ENCODE data around the gene KCNQ1.
A peak's percentile ranks its signal among the peaks of the same experiment; 100 is the strongest.

Gene KCNQ1

DNA sequence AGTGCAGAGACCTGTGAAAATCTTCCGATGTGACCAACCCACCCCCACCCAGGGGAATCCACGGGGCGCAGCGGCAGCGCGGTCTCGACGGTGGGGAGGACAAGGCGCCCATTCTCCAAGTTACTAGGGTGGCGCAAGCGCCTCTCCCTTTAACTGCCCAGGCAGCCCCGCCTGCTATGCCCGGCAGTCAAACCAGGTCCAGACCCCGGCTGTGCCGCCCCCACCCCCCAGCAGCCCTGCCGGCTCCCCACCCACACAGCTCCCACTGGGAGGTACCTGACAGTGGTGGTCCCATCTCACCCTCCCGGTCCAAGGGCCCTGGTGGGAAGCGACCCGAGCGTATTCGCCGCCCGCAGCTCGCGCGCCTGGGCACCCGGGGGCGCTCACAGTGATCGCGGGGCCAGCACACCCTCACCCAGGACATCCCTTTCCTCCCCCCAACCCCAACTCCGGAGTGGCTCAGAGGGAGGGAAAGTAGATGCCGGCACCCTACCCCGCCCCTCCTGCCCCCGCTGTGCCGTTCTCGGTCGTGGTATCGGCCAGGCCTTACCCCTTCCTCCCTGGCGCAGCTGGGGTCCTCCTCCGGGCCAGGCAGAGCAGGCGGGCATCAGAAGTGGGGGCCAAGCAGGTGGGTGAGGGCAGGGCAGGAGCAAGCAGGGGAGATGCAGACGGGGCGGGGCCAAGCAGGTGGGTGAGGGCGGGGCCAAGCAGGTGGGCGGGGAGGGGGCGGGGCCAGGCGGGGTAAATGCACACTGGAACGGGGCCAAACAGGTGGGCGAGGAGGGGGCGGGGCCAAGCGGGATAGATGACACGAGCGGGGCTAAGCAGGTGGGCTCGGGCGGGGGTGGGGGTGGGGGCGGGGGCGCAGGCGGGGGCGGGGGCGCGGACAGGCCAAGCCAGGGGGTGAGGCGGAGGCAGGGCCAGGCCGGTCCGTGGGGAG is 657 bp upstream of the KCNQ1 start, which contains the start of gene TRPM5:
Gene TRPM5 (minus strand): TSS at position 634 of the 940 bp plus-strand sequence. CDS start 21,478 bp downstream, outside the sequence.
- Histone ChIP-seq H3K27ac (no peak within 1 kb of the TSS), H3K9me3 (ENCODE audit: severe bottlenecking) (peaks cover 8% of the 10 kb centered on the region), H3K36me3 (no peaks in the 10 kb centered on the region), H3K4me3 (ENCODE audit: low read depth, low read length) (peak within 1 kb of the TSS; percentile 26), H3K27me3 (ENCODE audit: insufficient read depth, low read depth, severe bottlenecking) (peaks cover 88% of the 10 kb centered on the region)
- DNase-seq, result peak; percentile 51
- TF ChIP-seq, protein P1, sequence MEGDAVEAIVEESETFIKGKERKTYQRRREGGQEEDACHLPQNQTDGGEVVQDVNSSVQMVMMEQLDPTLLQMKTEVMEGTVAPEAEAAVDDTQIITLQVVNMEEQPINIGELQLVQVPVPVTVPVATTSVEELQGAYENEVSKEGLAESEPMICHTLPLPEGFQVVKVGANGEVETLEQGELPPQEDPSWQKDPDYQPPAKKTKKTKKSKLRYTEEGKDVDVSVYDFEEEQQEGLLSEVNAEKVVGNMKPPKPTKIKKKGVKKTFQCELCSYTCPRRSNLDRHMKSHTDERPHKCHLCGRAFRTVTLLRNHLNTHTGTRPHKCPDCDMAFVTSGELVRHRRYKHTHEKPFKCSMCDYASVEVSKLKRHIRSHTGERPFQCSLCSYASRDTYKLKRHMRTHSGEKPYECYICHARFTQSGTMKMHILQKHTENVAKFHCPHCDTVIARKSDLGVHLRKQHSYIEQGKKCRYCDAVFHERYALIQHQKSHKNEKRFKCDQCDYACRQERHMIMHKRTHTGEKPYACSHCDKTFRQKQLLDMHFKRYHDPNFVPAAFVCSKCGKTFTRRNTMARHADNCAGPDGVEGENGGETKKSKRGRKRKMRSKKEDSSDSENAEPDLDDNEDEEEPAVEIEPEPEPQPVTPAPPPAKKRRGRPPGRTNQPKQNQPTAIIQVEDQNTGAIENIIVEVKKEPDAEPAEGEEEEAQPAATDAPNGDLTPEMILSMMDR (IDR thresholded peaks at IDR 0.05; ENCODE audit: low read depth, low read length), result no peak

DNA sequence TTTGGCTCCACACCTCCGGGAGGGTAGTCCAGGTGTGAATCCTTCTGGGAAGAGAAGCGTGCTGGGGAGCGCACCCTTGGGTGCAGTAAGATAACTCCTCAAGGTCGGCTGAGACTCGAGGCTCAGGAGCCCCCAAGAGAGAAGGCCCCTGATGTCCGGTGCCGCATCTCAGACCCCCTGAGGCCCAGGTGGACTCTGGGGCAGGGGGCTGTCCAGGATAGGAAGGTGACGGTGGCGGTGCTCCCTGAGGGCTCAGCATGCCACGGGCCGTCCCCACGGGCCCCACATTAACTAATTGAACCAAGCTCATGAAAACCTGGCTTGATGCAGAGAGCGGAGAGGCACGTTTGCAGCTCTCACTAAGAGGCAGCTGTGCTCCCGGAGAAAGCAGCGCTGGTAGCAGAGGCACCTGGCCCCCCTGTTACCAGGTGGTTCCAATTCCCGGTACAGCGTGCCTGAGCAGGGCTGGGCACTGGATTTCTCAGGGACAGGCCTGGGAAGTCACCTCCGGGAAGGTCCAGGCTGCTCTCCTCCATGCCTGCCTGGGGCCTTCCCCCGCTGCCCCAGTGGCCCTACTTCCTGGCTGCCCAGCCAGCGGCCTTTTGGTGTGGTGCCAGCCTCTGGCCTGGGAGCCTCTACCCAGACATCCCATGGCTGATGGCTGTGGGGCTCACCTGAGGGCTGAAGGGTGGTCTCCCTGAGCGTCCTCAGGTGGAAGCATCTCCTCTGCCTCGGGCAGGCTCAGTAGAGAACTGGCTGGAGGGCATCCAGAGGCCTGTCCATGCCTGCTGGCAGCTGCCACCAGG is 1.1 kb downstream of the KCNQ1 start:
- Histone ChIP-seq H3K27me3 (ENCODE audit: insufficient read depth, low read depth, severe bottlenecking) (peaks cover 89% of the 10 kb centered on the region), H3K4me3 (ENCODE audit: low read depth, low read length) (peak overlapping the region; percentile 26; the same call in 1 of the 2 replicates), H3K9me3 (ENCODE audit: severe bottlenecking) (peaks cover 4% of the 10 kb centered on the region), H3K36me3 (no peaks in the 10 kb centered on the region), H3K27ac (no peak overlapping the region)
- TF ChIP-seq, protein P1 (IDR thresholded peaks at IDR 0.05; ENCODE audit: low read depth, low read length), result no peak
- no peak for DNase-seq

DNA sequence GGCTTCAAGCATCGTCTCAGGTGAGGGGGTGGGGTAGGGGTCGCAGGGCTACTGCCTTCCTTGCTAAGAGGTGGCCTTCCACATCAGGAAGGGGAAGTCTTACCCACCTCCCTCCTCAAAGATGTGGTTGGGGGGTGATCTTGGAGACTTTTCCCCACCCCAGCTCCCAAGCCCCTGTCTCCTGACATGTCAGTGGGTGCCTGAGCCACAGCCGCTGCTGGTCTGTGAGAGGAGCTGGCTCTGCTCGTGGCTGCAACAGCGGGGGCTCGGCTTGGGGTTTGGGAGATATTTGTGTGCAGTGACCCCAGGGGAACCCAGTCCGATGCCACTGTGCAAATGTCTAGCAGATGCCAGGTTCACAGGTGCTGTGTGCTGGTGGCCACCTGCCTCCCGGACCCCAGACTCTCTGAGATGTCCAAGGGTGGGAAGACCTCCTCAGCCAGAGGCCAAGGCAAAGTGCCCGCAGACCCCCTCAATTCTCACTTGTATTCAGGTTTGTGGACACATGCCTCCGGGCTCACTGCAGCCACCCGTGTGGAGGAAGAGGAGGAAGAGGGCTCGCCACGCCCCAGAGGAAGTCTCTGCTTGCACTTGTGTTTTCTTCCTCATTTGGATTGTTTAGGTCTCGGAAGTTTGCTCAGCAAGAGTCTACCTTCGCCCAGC is 1.9 kb downstream of the KCNQ1 start:
- TF ChIP-seq, protein P1 (IDR thresholded peaks at IDR 0.05; ENCODE audit: low read depth, low read length), result no peak
- H3K27ac ChIP-seq, result no peak overlapping the region
- H3K36me3 ChIP-seq, result no peaks in the 10 kb centered on the region
- no peak overlapping the region for H3K4me3 ChIP-seq (ENCODE audit: low read depth, low read length)
- peaks cover 90% of the 10 kb centered on the region for H3K27me3 ChIP-seq (ENCODE audit: insufficient read depth, low read depth, severe bottlenecking)
- DNase-seq, result no peak
- H3K9me3 ChIP-seq (ENCODE audit: severe bottlenecking), result peaks cover 4% of the 10 kb centered on the region

DNA sequence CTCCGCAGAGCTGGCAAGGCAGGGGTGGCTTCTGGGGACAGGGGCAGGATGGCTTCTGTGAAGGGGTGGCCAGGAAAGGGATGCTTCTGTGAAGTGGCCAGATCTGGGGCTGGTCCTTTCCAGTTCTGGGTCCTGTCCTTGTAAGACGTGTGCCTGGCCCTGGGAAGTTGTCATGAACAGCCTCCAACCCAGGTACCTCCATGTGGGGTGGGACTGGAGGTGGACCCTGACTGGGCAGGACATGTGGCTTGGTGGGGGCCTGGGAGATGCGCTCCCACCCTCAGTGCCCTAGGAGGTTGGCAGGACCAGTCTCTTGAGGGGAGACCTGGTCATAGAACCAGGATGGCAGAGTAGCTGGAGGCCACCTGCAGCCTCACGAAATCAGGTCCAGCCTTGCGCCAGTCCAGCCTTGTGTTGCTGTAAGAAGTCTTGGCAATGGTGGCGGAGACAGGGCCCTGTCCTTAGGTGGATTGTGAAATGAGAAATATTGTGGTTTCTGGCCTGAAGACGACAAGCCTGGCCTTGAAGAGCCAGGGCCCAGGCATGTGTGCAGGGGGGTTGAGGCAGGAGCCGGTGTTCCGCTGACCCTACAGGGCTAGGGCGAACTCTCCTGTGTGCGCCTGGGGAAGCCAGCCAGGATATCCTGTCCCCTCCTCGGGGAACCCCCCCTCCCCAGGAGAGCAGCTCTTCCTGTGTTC is 2.6 kb downstream of the KCNQ1 start:
- Histone ChIP-seq H3K4me3 (ENCODE audit: low read depth, low read length) (no peak overlapping the region), H3K27ac (no peak overlapping the region), H3K27me3 (ENCODE audit: insufficient read depth, low read depth, severe bottlenecking) (peaks cover 90% of the 10 kb centered on the region), H3K9me3 (ENCODE audit: severe bottlenecking) (peaks cover 4% of the 10 kb centered on the region), H3K36me3 (no peaks in the 10 kb centered on the region)
- TF ChIP-seq, protein P1 (IDR thresholded peaks at IDR 0.05; ENCODE audit: low read depth, low read length), result no peak
- DNase-seq, result no peak
